ENCODE measurements around the gene PROCR.
A peak's percentile ranks its signal among the peaks of the same experiment; 100 is the strongest.
"Not testable (repeated sequence)": the region's sequence is repeated elsewhere in the genome, so short reads cannot be mapped to it uniquely, and the experiment has no call there.

The PROCR gene

GRCh38 chr20:35165221-35166185 lies 6.4 kb upstream of the PROCR start:
- no peak for DNase-seq

GRCh38 chr20:35166242-35166830 lies 5.5 kb upstream of the PROCR start:
- peak in 1 of 2 experiments; percentile 3 for DNase-seq

GRCh38 chr20:35167787-35168186 lies 4.1 kb upstream of the PROCR start:
- DNase-seq: no peak

GRCh38 chr20:35168701-35169409 lies 3.0 kb upstream of the PROCR start:
- not testable (repeated sequence) for DNase-seq

GRCh38 chr20:35171438-35171752 lies 477 bp upstream of the PROCR start:
- no peak for DNase-seq

GRCh38 chr20:35172434-35172806 lies 548 bp downstream of the PROCR start:
- DNase-seq: no peak

GRCh38 chr20:35173576-35174192 lies 1.8 kb downstream of the PROCR start:
- DNase-seq: no peak

- DNase-seq: no peak
Measured at GRCh38 chr20:35174458-35175216, 2.8 kb downstream of the PROCR start.

- no peak for DNase-seq
Measured at GRCh38 chr20:35176132-35176531, 4.3 kb downstream of the PROCR start.

GRCh38 chr20:35179292-35180212 lies 7.7 kb downstream of the PROCR start:
- no peak for DNase-seq

- DNase-seq: no peak
Measured at GRCh38 chr20:35180266-35180665, 8.4 kb downstream of the PROCR start.

GRCh38 chr20:35181731-35182130 lies 9.9 kb downstream of the PROCR start:
- DNase-seq: no peak

GRCh38 chr20:35186691-35187289 lies 14.9 kb downstream of the PROCR start:
- not testable (repeated sequence) for DNase-seq

- no peak for DNase-seq
Measured at GRCh38 chr20:35187584-35188190, 15.8 kb downstream of the PROCR start.

GRCh38 chr20:35189223-35189622 lies 17.4 kb downstream of the PROCR start:
- DNase-seq: not testable (repeated sequence)

- DNase-seq: no peak
Measured at GRCh38 chr20:35190556-35190955, 18.7 kb downstream of the PROCR start.

GRCh38 chr20:35191419-35192117 lies 19.7 kb downstream of the PROCR start:
- no peak for DNase-seq

GRCh38 chr20:35192118-35192872 lies 20.4 kb downstream of the PROCR start:
- DNase-seq: no peak

Measured in AML-193 (cell line).